HepG2 (cell line): ENCODE measurements around the gene TMEM198. TPM values are rescaled to one million over a fixed set of nuclear protein-coding genes. Genes with fewer than 3 reads are reported as not detected.

ENCODE experiments used
- GABPB1 ChIP-seq: IDR thresholded peaks from 2 replicates; pipeline ENCODE4 v1.6.1; 2016; ENCODE audit warnings: mild to moderate bottlenecking, missing genetic modification reagents, moderate library complexity, missing compliant biosample characterization
- HHEX ChIP-seq: IDR thresholded peaks from 2 replicates; pipeline ENCODE4 v1.6.1; 2016; ENCODE audit warnings: control low read depth
- KMT2B ChIP-seq: IDR thresholded peaks from 2 replicates; pipeline ENCODE4 v1.6.1; 2016; ENCODE audit warnings: missing genetic modification reagents, missing compliant biosample characterization
- MEF2D ChIP-seq: sonication (generic); formaldehyde crosslinking; IDR thresholded peaks from 2 replicates; pipeline ENCODE4 v1.5.1; 2020; ENCODE audit warnings: mild to moderate bottlenecking, missing genetic modification reagents
- MIXL1 ChIP-seq: IDR thresholded peaks from 2 replicates; pipeline ENCODE4 v1.6.1; 2016
- PRMT3 ChIP-seq: sonication (generic); formaldehyde crosslinking; IDR thresholded peaks from 2 replicates; pipeline ENCODE4 v1.8.1; 2022; ENCODE audit warnings: low read depth, mild to moderate bottlenecking, moderate library complexity, missing genetic modification reagents, borderline replicate concordance
- RAD51 ChIP-seq: fragments of 450-650 bp; IDR thresholded peaks from 2 replicates; pipeline ENCODE4 v1.6.1; 2016; ENCODE audit warnings: borderline replicate concordance
- RBM22 ChIP-seq: fragments of 200-400 bp; formaldehyde crosslinking; optimal IDR thresholded peaks from 2 replicates; pipeline ENCODE3; 2017; ENCODE audit warnings: mild to moderate bottlenecking, low read length, moderate library complexity
- SAP130 ChIP-seq: IDR thresholded peaks from 2 replicates; pipeline ENCODE4 v1.6.1; 2016; ENCODE audit warnings: low read depth
- SP1 ChIP-seq, 2 experiments: fragments of 450-650 bp in 1 of 2; sonication (generic) in 1 of 2; formaldehyde crosslinking in 1 of 2; IDR thresholded peaks; 2 replicates each; pipeline versions ENCODE4 v1.4.0 to v1.6.1; 2016 to 2020; ENCODE audit warnings: missing genetic modification reagents in 1 of 2
- TMF1 ChIP-seq: sonication (generic); formaldehyde crosslinking; IDR thresholded peaks from 2 replicates; pipeline ENCODE4 v1.8.1; 2022; ENCODE audit warnings: low read depth, missing genetic modification reagents
- XBP1 ChIP-seq: sonication (generic); formaldehyde crosslinking; IDR thresholded peaks from 2 replicates; pipeline ENCODE4 v1.5.0; 2020; ENCODE audit warnings: missing genetic modification reagents
- ZFP36L2 ChIP-seq: sonication (generic); formaldehyde crosslinking; IDR thresholded peaks from 2 replicates; pipeline ENCODE4 v1.4.0; 2020; ENCODE audit warnings: missing genetic modification reagents
- ZFP62 ChIP-seq: sonication (generic); formaldehyde crosslinking; IDR thresholded peaks from 2 replicates; pipeline ENCODE4 v1.4.0; 2020; ENCODE audit warnings: missing genetic modification reagents
- ZKSCAN1 ChIP-seq: fragments of 150-350 bp; IDR thresholded peaks from 2 replicates; pipeline ENCODE4 v1.6.1; 2014; ENCODE audit warnings: low read length
- ZNF230 ChIP-seq: sonication (generic); formaldehyde crosslinking; IDR thresholded peaks from 2 replicates; pipeline ENCODE4 v1.4.0; 2020; ENCODE audit warnings: mild to moderate bottlenecking, missing genetic modification reagents
- ZNF598 ChIP-seq: sonication (generic); formaldehyde crosslinking; IDR thresholded peaks from 2 replicates; pipeline ENCODE4 v1.5.1; 2020; ENCODE audit warnings: mild to moderate bottlenecking, missing genetic modification reagents, borderline replicate concordance
- ZNF772 ChIP-seq: sonication (generic); formaldehyde crosslinking; IDR thresholded peaks from 2 replicates; pipeline ENCODE4 v1.5.0; 2020; ENCODE audit warnings: mild to moderate bottlenecking, missing genetic modification reagents
- polyA plus RNA-seq, 8 experiments: library from polyadenylated mRNA; depleted of rRNA in 3 of 8; stranded (reverse) in 7 of 8; unstranded in 1 of 8; fragments of >200 nt; fragmentation: Illumina TruSeq in 4 of 8; extraction: Trizol in 4 of 8; gene quantifications; 2 replicates each; pipeline versions ENCODE4 v1.2.1 to v1.2.3, GENCODE V29; 2011 to 2016; ENCODE audit warnings: low read depth in 4 of 8, missing spikeins in 1 of 8, mixed read lengths in 1 of 8; ENCODE audit not compliant: insufficient read depth in 1 of 8
- total RNA-seq, 5 experiments: library from RNA; depleted of rRNA; stranded (reverse); fragments of >200 nt; fragmentation: Illumina TruSeq; extraction: Trizol; gene quantifications; 2 replicates each; pipeline ENCODE4 v1.2.3, GENCODE V29; 2016; ENCODE audit warnings: low read depth in 1 of 5
- TF ChIP-seq, protein P1 (sequence below): sonication (generic); formaldehyde crosslinking; IDR thresholded peaks from 2 replicates; pipeline ENCODE4 v1.4.0; 2020; ENCODE audit warnings: missing genetic modification reagents
- TF ChIP-seq, protein P2 (sequence below): sonication (generic); formaldehyde crosslinking; conservative IDR thresholded peaks from 2 replicates; pipeline ENCODE4 v1.4.0; 2020; ENCODE audit warnings: missing genetic modification reagents
- TF ChIP-seq, protein P3 (sequence below): sonication (generic); formaldehyde crosslinking; IDR thresholded peaks from 2 replicates; pipeline ENCODE4 v1.4.0; 2020; ENCODE audit warnings: mild to moderate bottlenecking, missing genetic modification reagents
- TF ChIP-seq, protein P4 (sequence below): sonication (generic); formaldehyde crosslinking; IDR thresholded peaks from 2 replicates; pipeline ENCODE4 v1.4.0; 2020; ENCODE audit warnings: missing genetic modification reagents, mild to moderate bottlenecking, borderline replicate concordance

TMEM198 gene
- total and polyA plus RNA-seq, 2 of the 13 experiments (the other 11 are each of a cell fraction or from before 2014, with no cell fraction given), result 17.3 to 23.5 TPM

DNA sequence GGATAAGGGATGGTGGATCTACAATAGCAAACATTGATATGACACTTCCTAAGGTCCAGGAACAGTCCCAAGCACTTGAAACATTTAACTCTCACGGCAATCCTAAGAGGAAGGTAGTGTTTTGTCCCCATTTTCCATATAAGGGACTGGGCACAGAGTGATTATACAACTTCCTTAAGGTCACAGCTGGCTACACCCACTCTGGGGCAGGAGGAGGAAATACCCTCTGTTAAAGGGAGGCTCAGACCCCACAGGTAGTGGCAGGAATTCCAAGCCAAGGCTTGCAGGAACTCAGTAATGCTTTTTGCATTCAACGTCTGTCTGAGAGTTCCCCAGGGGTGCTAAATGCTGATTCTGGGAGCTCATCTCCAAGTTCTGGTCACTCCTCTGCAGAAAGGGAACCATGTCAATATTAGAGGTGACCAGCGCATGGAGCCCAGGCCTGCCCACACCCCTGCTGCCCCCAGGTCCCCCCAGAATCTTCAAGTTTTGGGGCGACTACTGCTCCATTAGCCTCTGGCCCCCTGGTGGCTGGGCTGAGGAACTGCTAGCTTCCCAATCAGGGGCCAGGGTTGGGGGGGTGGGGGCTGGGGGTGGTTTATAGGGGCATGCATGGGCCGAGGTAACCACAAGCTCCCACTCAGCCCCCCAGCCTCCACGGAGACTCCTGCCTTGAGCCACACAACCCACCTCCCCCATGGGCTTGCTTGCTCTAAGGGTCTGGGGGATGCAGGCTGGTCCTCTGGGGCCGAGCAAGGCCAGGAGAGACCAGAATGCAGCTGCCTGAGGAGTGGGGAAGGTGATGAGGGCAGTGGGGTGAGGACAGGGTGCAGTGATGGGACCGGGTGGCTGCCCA, 16.4 kb downstream of the TMEM198 start (continued):
- TF ChIP-seq, protein P1, sequence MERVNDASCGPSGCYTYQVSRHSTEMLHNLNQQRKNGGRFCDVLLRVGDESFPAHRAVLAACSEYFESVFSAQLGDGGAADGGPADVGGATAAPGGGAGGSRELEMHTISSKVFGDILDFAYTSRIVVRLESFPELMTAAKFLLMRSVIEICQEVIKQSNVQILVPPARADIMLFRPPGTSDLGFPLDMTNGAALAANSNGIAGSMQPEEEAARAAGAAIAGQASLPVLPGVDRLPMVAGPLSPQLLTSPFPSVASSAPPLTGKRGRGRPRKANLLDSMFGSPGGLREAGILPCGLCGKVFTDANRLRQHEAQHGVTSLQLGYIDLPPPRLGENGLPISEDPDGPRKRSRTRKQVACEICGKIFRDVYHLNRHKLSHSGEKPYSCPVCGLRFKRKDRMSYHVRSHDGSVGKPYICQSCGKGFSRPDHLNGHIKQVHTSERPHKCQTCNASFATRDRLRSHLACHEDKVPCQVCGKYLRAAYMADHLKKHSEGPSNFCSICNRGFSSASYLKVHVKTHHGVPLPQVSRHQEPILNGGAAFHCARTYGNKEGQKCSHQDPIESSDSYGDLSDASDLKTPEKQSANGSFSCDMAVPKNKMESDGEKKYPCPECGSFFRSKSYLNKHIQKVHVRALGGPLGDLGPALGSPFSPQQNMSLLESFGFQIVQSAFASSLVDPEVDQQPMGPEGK, result peak; percentile 50; the same call in 1 of the 2 replicates
- TF ChIP-seq SP1 (IDR thresholded peaks at IDR 0.05), result no peak
- no peak for TF ChIP-seq SP1 (CRISPR knock-in tag; IDR thresholded peaks at IDR 0.05)
- TF ChIP-seq XBP1 (CRISPR knock-in tag), result no peak
- no peak for TF ChIP-seq ZNF230 (CRISPR knock-in tag)
- no peak for TF ChIP-seq PRMT3 (CRISPR knock-in tag)
- TF ChIP-seq TMF1 (CRISPR knock-in tag), result no peak
- no peak for TF ChIP-seq KMT2B (CRISPR knock-in tag)
- TF ChIP-seq, protein P2, sequence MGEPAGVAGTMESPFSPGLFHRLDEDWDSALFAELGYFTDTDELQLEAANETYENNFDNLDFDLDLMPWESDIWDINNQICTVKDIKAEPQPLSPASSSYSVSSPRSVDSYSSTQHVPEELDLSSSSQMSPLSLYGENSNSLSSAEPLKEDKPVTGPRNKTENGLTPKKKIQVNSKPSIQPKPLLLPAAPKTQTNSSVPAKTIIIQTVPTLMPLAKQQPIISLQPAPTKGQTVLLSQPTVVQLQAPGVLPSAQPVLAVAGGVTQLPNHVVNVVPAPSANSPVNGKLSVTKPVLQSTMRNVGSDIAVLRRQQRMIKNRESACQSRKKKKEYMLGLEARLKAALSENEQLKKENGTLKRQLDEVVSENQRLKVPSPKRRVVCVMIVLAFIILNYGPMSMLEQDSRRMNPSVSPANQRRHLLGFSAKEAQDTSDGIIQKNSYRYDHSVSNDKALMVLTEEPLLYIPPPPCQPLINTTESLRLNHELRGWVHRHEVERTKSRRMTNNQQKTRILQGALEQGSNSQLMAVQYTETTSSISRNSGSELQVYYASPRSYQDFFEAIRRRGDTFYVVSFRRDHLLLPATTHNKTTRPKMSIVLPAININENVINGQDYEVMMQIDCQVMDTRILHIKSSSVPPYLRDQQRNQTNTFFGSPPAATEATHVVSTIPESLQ (CRISPR knock-in tag), result no peak
- no peak for TF ChIP-seq ZKSCAN1
- TF ChIP-seq ZFP36L2, result no peak
- no peak for TF ChIP-seq GABPB1 (CRISPR knock-in tag)
- TF ChIP-seq ZNF598, result no peak
- TF ChIP-seq HHEX (CRISPR knock-in tag), result no peak
- TF ChIP-seq MIXL1 (CRISPR knock-in tag), result no peak
- TF ChIP-seq RAD51, result no peak
- TF ChIP-seq SAP130 (CRISPR knock-in tag), result no peak
- TF ChIP-seq RBM22, result no peak
- TF ChIP-seq, protein P3, sequence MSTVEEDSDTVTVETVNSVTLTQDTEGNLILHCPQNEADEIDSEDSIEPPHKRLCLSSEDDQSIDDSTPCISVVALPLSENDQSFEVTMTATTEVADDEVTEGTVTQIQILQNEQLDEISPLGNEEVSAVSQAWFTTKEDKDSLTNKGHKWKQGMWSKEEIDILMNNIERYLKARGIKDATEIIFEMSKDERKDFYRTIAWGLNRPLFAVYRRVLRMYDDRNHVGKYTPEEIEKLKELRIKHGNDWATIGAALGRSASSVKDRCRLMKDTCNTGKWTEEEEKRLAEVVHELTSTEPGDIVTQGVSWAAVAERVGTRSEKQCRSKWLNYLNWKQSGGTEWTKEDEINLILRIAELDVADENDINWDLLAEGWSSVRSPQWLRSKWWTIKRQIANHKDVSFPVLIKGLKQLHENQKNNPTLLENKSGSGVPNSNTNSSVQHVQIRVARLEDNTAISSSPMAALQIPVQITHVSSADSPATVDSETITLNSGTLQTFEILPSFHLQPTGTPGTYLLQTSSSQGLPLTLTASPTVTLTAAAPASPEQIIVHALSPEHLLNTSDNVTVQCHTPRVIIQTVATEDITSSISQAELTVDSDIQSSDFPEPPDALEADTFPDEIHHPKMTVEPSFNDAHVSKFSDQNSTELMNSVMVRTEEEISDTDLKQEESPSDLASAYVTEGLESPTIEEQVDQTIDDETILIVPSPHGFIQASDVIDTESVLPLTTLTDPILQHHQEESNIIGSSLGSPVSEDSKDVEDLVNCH (CRISPR knock-in tag), result no peak
- TF ChIP-seq ZFP62 (CRISPR knock-in tag), result no peak
- TF ChIP-seq MEF2D (CRISPR knock-in tag), result no peak
- TF ChIP-seq, protein P4, sequence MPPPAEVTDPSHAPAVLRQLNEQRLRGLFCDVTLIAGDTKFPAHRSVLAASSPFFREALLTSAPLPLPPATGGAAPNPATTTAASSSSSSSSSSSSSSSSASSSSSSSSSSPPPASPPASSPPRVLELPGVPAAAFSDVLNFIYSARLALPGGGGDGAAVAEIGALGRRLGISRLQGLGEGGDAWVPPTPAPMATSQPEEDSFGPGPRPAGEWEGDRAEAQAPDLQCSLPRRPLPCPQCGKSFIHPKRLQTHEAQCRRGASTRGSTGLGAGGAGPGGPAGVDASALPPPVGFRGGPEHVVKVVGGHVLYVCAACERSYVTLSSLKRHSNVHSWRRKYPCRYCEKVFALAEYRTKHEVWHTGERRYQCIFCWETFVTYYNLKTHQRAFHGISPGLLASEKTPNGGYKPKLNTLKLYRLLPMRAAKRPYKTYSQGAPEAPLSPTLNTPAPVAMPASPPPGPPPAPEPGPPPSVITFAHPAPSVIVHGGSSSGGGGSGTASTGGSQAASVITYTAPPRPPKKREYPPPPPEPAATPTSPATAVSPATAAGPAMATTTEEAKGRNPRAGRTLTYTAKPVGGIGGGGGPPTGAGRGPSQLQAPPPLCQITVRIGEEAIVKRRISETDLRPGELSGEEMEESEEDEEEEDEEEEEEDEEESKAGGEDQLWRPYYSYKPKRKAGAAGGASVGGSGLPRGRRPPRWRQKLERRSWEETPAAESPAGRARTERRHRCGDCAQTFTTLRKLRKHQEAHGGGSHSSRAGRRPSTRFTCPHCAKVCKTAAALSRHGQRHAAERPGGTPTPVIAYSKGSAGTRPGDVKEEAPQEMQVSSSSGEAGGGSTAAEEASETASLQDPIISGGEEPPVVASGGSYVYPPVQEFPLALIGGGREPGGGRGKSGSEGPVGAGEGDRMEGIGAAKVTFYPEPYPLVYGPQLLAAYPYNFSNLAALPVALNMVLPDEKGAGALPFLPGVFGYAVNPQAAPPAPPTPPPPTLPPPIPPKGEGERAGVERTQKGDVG, result no peak
- no peak for TF ChIP-seq ZNF772
